ENCODE results near the gene EFCAB9.

Gene EFCAB9

DNA sequence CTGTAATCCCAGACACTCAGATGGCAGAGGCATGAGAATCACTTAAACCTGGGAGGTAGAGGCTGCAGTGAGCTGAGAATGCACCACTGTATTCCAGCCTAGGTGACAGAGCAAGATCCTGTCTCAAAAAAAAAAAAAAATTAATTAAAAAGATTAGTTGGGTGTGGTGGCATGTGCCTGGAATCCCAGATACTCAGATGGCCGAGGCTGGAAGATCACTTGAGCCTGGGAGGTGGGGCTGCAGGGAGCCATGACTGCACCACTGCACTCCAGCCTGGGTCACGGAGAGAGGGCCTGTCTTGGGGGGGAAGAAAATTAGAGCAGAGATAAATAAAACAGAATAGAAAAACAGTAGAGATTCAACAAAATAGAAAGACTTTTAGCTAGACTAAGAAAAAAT lies 54.7 kb downstream of the EFCAB9 start:
- Histone ChIP-seq H3K9me3 (ENCODE audit: control insufficient read depth, low read length) (peaks cover 7% of the 10 kb centered on the region), H3K27me3 (replicated peaks; ENCODE audit: control insufficient read depth, insufficient read depth, low read length) (no peaks in the 10 kb centered on the region), H3K4me3 (ENCODE audit: low read length) (no peak overlapping the region), H3K4me1 (ENCODE audit: control insufficient read depth, insufficient read depth, low read length) (peaks cover 12% of the 10 kb centered on the region), H3K9ac (ENCODE audit: low read length) (no peak overlapping the region), H3K36me3 (ENCODE audit: control insufficient read depth, insufficient read depth, low read length, severe bottlenecking) (peaks cover 4% of the 10 kb centered on the region)
- DNase-seq (ENCODE audit: low read depth) = no peak

DNA sequence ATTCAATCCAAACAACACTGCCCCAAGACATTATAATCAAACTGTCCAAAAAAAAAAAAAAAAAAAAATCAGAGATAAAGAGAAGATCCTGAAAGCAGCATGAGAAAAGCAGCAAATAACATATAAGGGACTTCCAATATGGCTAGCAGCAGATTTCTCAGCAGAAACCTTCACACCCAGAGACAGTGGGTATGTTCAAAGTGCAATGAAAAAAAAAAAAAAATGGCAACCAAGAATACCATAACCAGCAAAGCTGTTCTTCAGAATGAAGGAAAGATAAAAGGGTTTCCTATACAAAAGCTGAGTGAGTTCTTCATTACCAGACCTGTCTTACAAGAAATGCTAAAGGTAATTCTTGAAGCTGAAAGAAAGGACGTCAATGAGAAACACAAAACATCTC lies 57.4 kb downstream of the EFCAB9 start:
- Histone ChIP-seq H3K9me3 (ENCODE audit: control insufficient read depth, low read length) (peaks cover 7% of the 10 kb centered on the region), H3K4me1 (ENCODE audit: control insufficient read depth, insufficient read depth, low read length) (no peaks in the 10 kb centered on the region), H3K4me3 (ENCODE audit: low read length) (no peak overlapping the region), H3K36me3 (ENCODE audit: control insufficient read depth, insufficient read depth, low read length, severe bottlenecking) (peaks cover 17% of the 10 kb centered on the region), H3K9ac (ENCODE audit: low read length) (no peak overlapping the region), H3K27me3 (replicated peaks; ENCODE audit: control insufficient read depth, insufficient read depth, low read length) (no peaks in the 10 kb centered on the region)
- no peak for DNase-seq (ENCODE audit: low read depth)

DNA sequence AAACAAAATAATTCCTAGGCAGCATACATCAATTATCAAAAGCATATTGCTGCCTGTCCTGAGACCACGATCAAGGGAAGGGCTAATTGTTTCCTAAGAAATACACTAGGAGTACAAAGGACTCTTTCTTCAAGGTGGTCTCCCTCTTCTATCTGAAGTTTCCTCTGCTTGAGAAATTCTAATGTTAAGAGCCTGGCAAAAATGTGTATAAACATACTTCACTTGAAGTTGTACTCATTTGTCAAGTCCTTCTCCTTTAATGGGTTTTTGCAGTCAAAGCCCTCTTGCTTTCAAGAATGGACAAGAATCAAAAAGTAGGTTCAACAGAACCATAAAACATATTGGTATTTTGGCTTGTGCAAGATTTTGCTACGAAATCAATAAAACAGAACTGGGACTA lies 58.5 kb downstream of the EFCAB9 start:
- H3K9ac ChIP-seq (ENCODE audit: low read length) = no peak overlapping the region
- no peak for DNase-seq (ENCODE audit: low read depth)
- no peaks in the 10 kb centered on the region for H3K27me3 ChIP-seq (replicated peaks; ENCODE audit: control insufficient read depth, insufficient read depth, low read length)
- no peak overlapping the region for H3K4me3 ChIP-seq (ENCODE audit: low read length)
- H3K4me1 ChIP-seq (ENCODE audit: control insufficient read depth, insufficient read depth, low read length) = no peaks in the 10 kb centered on the region
- peaks cover 17% of the 10 kb centered on the region for H3K36me3 ChIP-seq (ENCODE audit: control insufficient read depth, insufficient read depth, low read length, severe bottlenecking)
- peaks cover 8% of the 10 kb centered on the region for H3K9me3 ChIP-seq (ENCODE audit: control insufficient read depth, low read length)

All from adipocyte (in vitro differentiated cells).